Adrenal gland (tissue), 5 donors: Measurements from ENCODE around the gene RASSF7.

Source experiments
- CTCF ChIP-seq, 6 experiments: fragments of 450-650 bp in 4 of 6; fragments of 200-600 bp in 2 of 6; sonication (generic) in 1 of 6; IDR thresholded peaks; 1 replicate in 5 of 6; 2 replicates in 1 of 6; pipeline versions ENCODE4 v1.5.1 to v1.8.0; 2016 to 2021; ENCODE audit warnings: antibody characterized with exemption in 6 of 6, mild to moderate bottlenecking in 2 of 6, moderate library complexity in 1 of 6
- POLR2A ChIP-seq, 2 donors: fragments of 450-650 bp; IDR thresholded peaks; one replicate each; pipeline ENCODE4 v1.6.1; 2017; ENCODE audit warnings: antibody characterized with exemption in 2 of 2, mild to moderate bottlenecking in 2 of 2, moderate library complexity in 1 of 2
- donor health status: DM: no; HTN: no; CAD: no.

GRCh38 chr11:537622-538430, 22.9 kb upstream of the RASSF7 start:
- no peak for TF ChIP-seq CTCF (IDR thresholded peaks at IDR 0.05)
- no peak for TF ChIP-seq POLR2A (IDR thresholded peaks at IDR 0.05)
